Trophoblast cell (in vitro differentiated cells and primary cell): Measurements from ENCODE around the gene CALML4.

ENCODE experiments used
- DNase-seq, 2 donors: peaks; one replicate each; pipeline ENCODE4 v3.0.0-alpha.2; 2016
- H2AFZ ChIP-seq: 2 replicates; pipeline ENCODE4 v1.6.1; 2013; ENCODE audit warnings: low read length, moderate library complexity, mild to moderate bottlenecking; ENCODE audit not compliant: insufficient read depth, poor library complexity
- H2AK5ac ChIP-seq: 2 replicates; pipeline ENCODE4 v1.6.1; 2013; ENCODE audit warnings: mild to moderate bottlenecking, low read length
- H2BK120ac ChIP-seq: 2 replicates; pipeline ENCODE4 v1.6.1; 2013; ENCODE audit warnings: low read length, mild to moderate bottlenecking, moderate library complexity; ENCODE audit not compliant: insufficient read depth, poor library complexity
- H2BK12ac ChIP-seq: 2 replicates; pipeline ENCODE4 v1.6.1; 2013; ENCODE audit warnings: mild to moderate bottlenecking, low read length, moderate library complexity
- H2BK5ac ChIP-seq: 2 replicates; pipeline ENCODE4 v1.6.1; 2013; ENCODE audit warnings: low read length, low read depth, moderate library complexity, mild to moderate bottlenecking; ENCODE audit not compliant: poor library complexity
- H3K14ac ChIP-seq: 2 replicates; pipeline ENCODE4 v1.6.1; 2013; ENCODE audit warnings: mild to moderate bottlenecking, low read length
- H3K18ac ChIP-seq: 2 replicates; pipeline ENCODE4 v1.6.1; 2013; ENCODE audit warnings: mild to moderate bottlenecking, low read length
- H3K23ac ChIP-seq: 2 replicates; pipeline ENCODE4 v1.6.1; 2013; ENCODE audit warnings: low read length
- H3K27ac ChIP-seq: 2 replicates; pipeline ENCODE4 v1.5.1; 2013; ENCODE audit warnings: low read depth, mild to moderate bottlenecking, inconsistent platforms, low read length, moderate library complexity
- H3K27me3 ChIP-seq: 2 replicates; pipeline ENCODE4 v1.6.1; 2013; ENCODE audit warnings: inconsistent platforms, mild to moderate bottlenecking, low read length, moderate library complexity; ENCODE audit not compliant: insufficient read depth
- H3K36me3 ChIP-seq, 2 experiments: 1 replicate in 1 of 2; 2 replicates in 1 of 2; pipeline ENCODE4 v1.6.1; 2013; ENCODE audit warnings: low read length in 2 of 2, mild to moderate bottlenecking in 2 of 2, moderate library complexity in 1 of 2; ENCODE audit not compliant: insufficient read depth in 2 of 2, control insufficient read depth in 1 of 2
- H3K4ac ChIP-seq: 2 replicates; pipeline ENCODE4 v1.6.1; 2013; ENCODE audit warnings: low read depth, mild to moderate bottlenecking, low read length, moderate library complexity
- H3K4me1 ChIP-seq, 2 experiments: 1 replicate in 1 of 2; 2 replicates in 1 of 2; pipeline ENCODE4 v1.6.1; 2013; ENCODE audit warnings: low read length in 2 of 2, mild to moderate bottlenecking in 2 of 2, moderate library complexity in 1 of 2; ENCODE audit not compliant: insufficient read depth in 2 of 2, control insufficient read depth in 1 of 2
- H3K4me2 ChIP-seq: 2 replicates; pipeline ENCODE4 v1.6.1; 2013; ENCODE audit warnings: inconsistent platforms, mild to moderate bottlenecking, low read length, moderate library complexity
- H3K4me3 ChIP-seq: 2 replicates; pipeline ENCODE4 v1.5.1; 2013; ENCODE audit warnings: mild to moderate bottlenecking, low read depth, low read length, inconsistent platforms
- H3K79me1 ChIP-seq: one replicate; pipeline ENCODE4 v1.6.1; 2013; ENCODE audit warnings: low read length
- H3K79me2 ChIP-seq: 2 replicates; pipeline ENCODE4 v1.6.1; 2013; ENCODE audit warnings: low read length, mild to moderate bottlenecking; ENCODE audit not compliant: control insufficient read depth, insufficient read depth, poor library complexity
- H3K9ac ChIP-seq: 2 replicates; pipeline ENCODE4 v1.6.1; 2013; ENCODE audit warnings: mild to moderate bottlenecking, low read length
- H3K9me3 ChIP-seq: 2 replicates; pipeline ENCODE4 v1.6.1; 2013; ENCODE audit warnings: low read depth, mild to moderate bottlenecking, control low read depth, inconsistent platforms, low read length; ENCODE audit not compliant: insufficient read depth
- H4K12ac ChIP-seq: 2 replicates; pipeline ENCODE4 v1.6.1; 2013; ENCODE audit warnings: low read depth, mild to moderate bottlenecking, low read length, moderate library complexity
- H4K8ac ChIP-seq: 2 replicates; pipeline ENCODE4 v1.6.1; 2013; ENCODE audit warnings: low read depth, mild to moderate bottlenecking, low read length, moderate library complexity
- H4K91ac ChIP-seq: one replicate; pipeline ENCODE4 v1.6.1; 2013; ENCODE audit warnings: low read depth, mild to moderate bottlenecking, low read length, moderate library complexity
- WGBS: extraction: QIAGEN DNeasy Blood & Tissue Kit; methylation state at CpG from one replicate; pipeline ENCODE4 v1.1.7; 2013; ENCODE audit warnings: missing lambda C conversion rate; ENCODE audit not compliant: insufficient read length, insufficient coverage; ENCODE audit errors: extremely low coverage; 5-methylcytosine and 5-hydroxymethylcytosine counted together

CALML4 gene

GRCh38 chr15:68150187-68150586 lies 54.9 kb downstream of the CALML4 start:
- H4K8ac ChIP-seq: no peak overlapping the region
- H3K27ac ChIP-seq: no peak overlapping the region
- H3K79me2 ChIP-seq: no peaks in the 10 kb centered on the region
- H3K23ac ChIP-seq: no peak overlapping the region
- no peak overlapping the region for H3K18ac ChIP-seq
- H3K4me3 ChIP-seq: no peak overlapping the region
- no peak overlapping the region for H3K4ac ChIP-seq
- H3K4me1 ChIP-seq: no peaks in the 10 kb centered on the region
- H2BK120ac ChIP-seq: no peak overlapping the region
- no peak overlapping the region for H4K12ac ChIP-seq
- H3K14ac ChIP-seq: no peak overlapping the region
- H3K9ac ChIP-seq: no peak overlapping the region
- H3K79me1 ChIP-seq: no peaks in the 10 kb centered on the region
- H4K91ac ChIP-seq: no peak overlapping the region
- H3K4me2 ChIP-seq: no peak overlapping the region
- no peaks in the 10 kb centered on the region for H3K9me3 ChIP-seq
- H2AK5ac ChIP-seq: no peak overlapping the region
- H2BK12ac ChIP-seq: no peak overlapping the region
- H2AFZ ChIP-seq: no peak overlapping the region
- no peak overlapping the region for H2BK5ac ChIP-seq
- no peaks in the 10 kb centered on the region for H3K27me3 ChIP-seq
- no peaks in the 10 kb centered on the region for H3K36me3 ChIP-seq
- WGBS: no CpG with 5 or more reads among the region's 1 CpG
- no peak for DNase-seq

DNA sequence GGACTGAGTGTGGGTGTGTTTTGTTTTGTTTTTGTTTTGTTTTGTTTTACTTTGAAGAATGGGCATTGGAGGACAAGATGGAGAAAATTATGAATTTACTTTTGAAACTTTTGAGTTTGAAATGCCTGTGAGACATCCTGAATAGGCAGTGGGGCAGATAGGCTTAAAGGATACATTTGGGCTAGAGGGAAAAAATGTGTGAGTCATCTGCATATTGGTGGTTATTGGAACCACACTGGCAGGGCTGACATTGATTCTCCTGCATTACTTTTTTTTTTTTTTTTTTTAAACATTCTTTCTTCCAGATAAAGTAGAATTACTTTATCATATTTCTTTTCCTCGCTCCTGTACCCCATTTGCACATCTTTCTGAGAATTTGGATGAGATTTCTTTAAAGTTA lies 56.1 kb downstream of the CALML4 start:
- WGBS: no CpG with 5 or more reads among the region's 1 CpG
- Histone ChIP-seq H3K23ac (no peak overlapping the region), H3K4ac (no peak overlapping the region), H3K27ac (no peak overlapping the region), H3K18ac (no peak overlapping the region), H3K9me3 (no peaks in the 10 kb centered on the region), H2BK120ac (no peak overlapping the region), H3K4me1 (no peaks in the 10 kb centered on the region), H3K4me2 (no peak overlapping the region), H2BK12ac (no peak overlapping the region), H3K4me3 (no peak overlapping the region), H3K79me2 (no peaks in the 10 kb centered on the region), H4K91ac (no peak overlapping the region), H3K79me1 (no peaks in the 10 kb centered on the region), H2AK5ac (no peak overlapping the region), H4K8ac (no peak overlapping the region), H3K27me3 (no peaks in the 10 kb centered on the region), H2BK5ac (no peak overlapping the region), H4K12ac (no peak overlapping the region), H3K14ac (no peak overlapping the region), H3K36me3 (no peaks in the 10 kb centered on the region), H3K9ac (no peak overlapping the region), H2AFZ (no peak overlapping the region)
- DNase-seq: no peak

- Histone ChIP-seq H2AFZ (no peak overlapping the region), H4K8ac (no peak overlapping the region), H3K4me3 (no peak overlapping the region), H3K4ac (no peak overlapping the region), H3K27ac (no peak overlapping the region), H3K14ac (no peak overlapping the region), H3K4me2 (no peak overlapping the region), H2BK12ac (no peak overlapping the region), H3K9me3 (no peaks in the 10 kb centered on the region), H4K91ac (no peak overlapping the region), H3K36me3 (no peaks in the 10 kb centered on the region), H3K4me1 (no peaks in the 10 kb centered on the region), H3K23ac (no peak overlapping the region), H2AK5ac (no peak overlapping the region), H3K79me1 (no peaks in the 10 kb centered on the region), H2BK120ac (peak overlapping the region; percentile 22), H3K18ac (no peak overlapping the region), H3K9ac (no peak overlapping the region), H3K79me2 (no peaks in the 10 kb centered on the region), H3K27me3 (no peaks in the 10 kb centered on the region), H4K12ac (no peak overlapping the region), H2BK5ac (no peak overlapping the region)
- no CpG with 5 or more reads among the region's 1 CpG for WGBS
- no peak for DNase-seq
These were observed 57.1 kb downstream of the CALML4 start for GRCh38 chr15:68148039-68148438.

DNA sequence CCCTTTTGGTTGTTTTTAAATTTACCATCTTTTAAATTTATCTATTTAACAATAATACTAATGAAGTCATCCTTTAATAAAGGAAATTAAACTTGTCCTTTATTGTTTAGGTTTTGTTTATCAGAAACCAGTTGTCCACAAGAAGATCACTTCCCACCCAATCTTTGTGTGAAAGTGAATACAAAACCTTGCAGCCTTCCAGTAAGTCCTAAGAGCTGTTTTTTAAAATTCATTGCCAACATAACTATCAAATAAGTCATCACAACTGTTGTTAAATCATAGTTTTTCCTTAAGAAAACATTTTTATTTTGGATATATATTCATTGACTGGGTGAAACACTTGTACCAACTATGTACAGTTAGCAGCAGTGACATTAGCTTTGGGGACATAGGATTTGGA lies 59.4 kb downstream of the CALML4 start:
- Histone ChIP-seq H3K4me2 (no peak overlapping the region), H3K4me3 (no peak overlapping the region), H2BK12ac (no peak overlapping the region), H4K12ac (no peak overlapping the region), H2BK5ac (no peak overlapping the region), H3K9ac (no peak overlapping the region), H3K79me1 (no peaks in the 10 kb centered on the region), H2AFZ (no peak overlapping the region), H4K91ac (no peak overlapping the region), H3K18ac (no peak overlapping the region), H3K14ac (no peak overlapping the region), H3K27ac (no peak overlapping the region), H3K79me2 (no peaks in the 10 kb centered on the region), H2AK5ac (no peak overlapping the region), H2BK120ac (no peak overlapping the region), H3K27me3 (no peaks in the 10 kb centered on the region), H3K4me1 (no peaks in the 10 kb centered on the region), H3K23ac (no peak overlapping the region), H3K4ac (no peak overlapping the region), H4K8ac (no peak overlapping the region), H3K9me3 (no peaks in the 10 kb centered on the region), H3K36me3 (no peaks in the 10 kb centered on the region)
- DNase-seq: no peak
